Body of pancreas (tissue), 4 donors: ENCODE measurements around the gene TECR. TPM values are rescaled to one million over a fixed set of nuclear protein-coding genes. Genes with fewer than 3 reads are reported as not detected.

Source experiments
- ATAC-seq: fragments of 150-250 bp; one replicate; pipeline ENCODE4 v1.9.1; 2016
- DNase-seq, 4 donors: peaks; one replicate each; pipeline ENCODE4 v3.0.0-alpha.2; 2019
- H3K27ac ChIP-seq, 4 donors: fragments of 200-600 bp; sonication (generic); 1 replicate in 3 of 4; 2 replicates in 1 of 4; pipeline versions ENCODE4 v1.5.1 to v1.6.1; 2016 to 2019; ENCODE audit warnings: mild to moderate bottlenecking in 1 of 4, mixed read lengths in 1 of 4, moderate library complexity in 1 of 4
- H3K27me3 ChIP-seq, 2 donors: fragments of 200-600 bp; sonication (generic); one replicate each; pipeline ENCODE4 v1.6.0; 2016; ENCODE audit warnings: mild to moderate bottlenecking in 1 of 2
- H3K36me3 ChIP-seq, 2 donors: fragments of 200-600 bp; sonication (generic); replicated peaks in 1 of 2; 2 replicates each; pipeline ENCODE4 v1.5.1; 2016; ENCODE audit warnings: low read depth in 2 of 2; ENCODE audit not compliant: insufficient read depth in 1 of 2
- H3K4me1 ChIP-seq: fragments of 200-600 bp; sonication (generic); one replicate; pipeline ENCODE4 v1.6.0; 2016
- H3K4me3 ChIP-seq, 2 donors: fragments of 200-600 bp; sonication (generic); 1 replicate in 1 of 2; 2 replicates in 1 of 2; pipeline ENCODE4 v1.5.1; 2016 to 2019
- H3K9me3 ChIP-seq, 3 donors: fragments of 200-600 bp; sonication (generic); 1 replicate in 2 of 3; 2 replicates in 1 of 3; pipeline ENCODE4 v1.5.1; 2016
- CTCF ChIP-seq, 7 experiments: fragments of 450-650 bp in 4 of 7; fragments of 200-600 bp in 3 of 7; sonication (generic) in 3 of 7; IDR thresholded peaks; one replicate each; pipeline ENCODE4 v1.5.1; 2016 to 2019; ENCODE audit warnings: antibody characterized with exemption in 7 of 7
- POLR2A ChIP-seq, 3 donors: fragments of 450-650 bp; IDR thresholded peaks; one replicate each; pipeline ENCODE4 v1.6.1; 2016; ENCODE audit warnings: antibody characterized with exemption in 3 of 3, mild to moderate bottlenecking in 2 of 3
- WGBS, 2 donors: methylation state at CpG; one replicate each; pipeline ENCODE4 v1.1.5; 2017; 5-methylcytosine and 5-hydroxymethylcytosine counted together
- intact Hi-C: fragments of 100-400 bp; cut with DNase I; formaldehyde crosslinking; loops from one replicate; pipeline ENCODE4 v1.15.1; 2023
- total RNA-seq, 2 donors: library from RNA; depleted of rRNA; stranded (reverse); fragments of >200 nt; gene quantifications; one replicate each; pipeline ENCODE4 v1.1.0, GENCODE V29; 2016

The TECR gene
- total RNA-seq, 2 donors from 2014 or later, result 26.2 to 28.7 TPM

DNA sequence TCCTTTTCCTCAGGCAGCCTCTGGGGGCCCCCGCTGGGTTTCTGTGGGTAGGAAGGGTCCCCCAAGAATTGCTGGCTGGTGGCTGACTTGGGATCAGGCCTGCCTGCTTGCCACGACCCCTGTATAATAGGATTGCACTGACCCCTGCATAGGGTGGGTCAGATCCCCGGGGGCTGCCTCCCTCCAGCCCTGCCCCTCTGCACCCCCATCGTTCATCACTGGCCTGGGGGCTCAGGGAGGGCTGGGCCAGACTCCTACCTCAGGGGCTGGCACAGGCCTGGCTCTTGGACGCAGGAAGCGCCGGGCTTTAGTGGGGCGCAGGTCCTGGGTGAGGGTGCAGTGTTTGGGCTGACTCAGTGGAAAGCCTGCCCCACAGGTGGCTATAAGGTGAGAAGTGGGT, 31.9 kb downstream of the TECR start:
- intact Hi-C loops, result loop anchor here (10.0 kb wide), 1 partner anchor 124 kb away; no protein-coding TSS in a partner anchor
- WGBS, 2 donors, result 73 to 93% methylated on average over 5 of the region's 8 CpGs
- Histone ChIP-seq H3K4me1 (peaks cover 23% of the 10 kb centered on the region), H3K9me3 (no peaks in the 10 kb centered on the region), H3K27me3 (no peaks in the 10 kb centered on the region), H3K27ac (peak overlapping the region in 2 of 4 donors; percentile 47 to 55), H3K4me3 (no peak overlapping the region), H3K36me3 (no peaks in the 10 kb centered on the region)
- no peak for TF ChIP-seq POLR2A (IDR thresholded peaks at IDR 0.05)
- no peak for TF ChIP-seq CTCF (IDR thresholded peaks at IDR 0.05)
- ATAC-seq, result no peak
- DNase-seq, result no peak

DNA sequence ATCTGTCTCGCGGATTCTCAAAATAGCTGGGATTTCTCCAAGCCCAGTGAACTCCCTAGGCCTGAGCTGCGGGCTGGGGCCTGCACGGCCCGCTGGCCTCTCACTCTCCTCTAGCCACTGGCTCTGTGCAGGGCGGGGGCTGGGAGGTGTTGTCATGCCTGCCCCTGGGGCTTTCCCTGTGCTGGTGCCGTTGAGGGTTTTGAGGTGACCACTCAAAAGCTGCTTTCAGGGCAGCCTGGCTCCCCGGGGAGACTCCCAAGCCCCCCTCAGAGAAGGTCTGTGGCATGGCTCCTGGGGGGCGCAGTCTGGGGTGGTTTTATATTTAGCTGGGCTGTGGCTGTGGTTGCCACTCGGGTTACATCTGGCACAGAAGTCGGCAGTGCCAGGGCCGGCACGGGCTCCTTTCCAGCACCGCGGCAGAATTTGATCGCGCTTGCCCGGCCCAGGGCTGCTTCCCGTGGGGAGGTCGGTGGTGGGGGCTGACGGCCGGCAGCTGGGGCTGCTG, 32.5 kb downstream of the TECR start:
- Histone ChIP-seq H3K27ac (peak overlapping the region; percentile 10 to 55 (median 47)), H3K4me1 (peaks cover 17% of the 10 kb centered on the region), H3K27me3 (no peaks in the 10 kb centered on the region), H3K36me3 (no peaks in the 10 kb centered on the region), H3K9me3 (no peaks in the 10 kb centered on the region), H3K4me3 (no peak overlapping the region)
- peak; percentile 33 to 70 (median 46) for DNase-seq
- intact Hi-C loops, result loop anchor here (10.0 kb wide), 1 partner anchor 123 kb away; no protein-coding TSS in a partner anchor
- WGBS, 2 donors, result 58 to 72% methylated on average over 5 to 17 of the region's 22 CpGs
- peak; percentile 43 for ATAC-seq
- no peak for TF ChIP-seq CTCF (IDR thresholded peaks at IDR 0.05)
- no peak for TF ChIP-seq POLR2A (IDR thresholded peaks at IDR 0.05)

DNA sequence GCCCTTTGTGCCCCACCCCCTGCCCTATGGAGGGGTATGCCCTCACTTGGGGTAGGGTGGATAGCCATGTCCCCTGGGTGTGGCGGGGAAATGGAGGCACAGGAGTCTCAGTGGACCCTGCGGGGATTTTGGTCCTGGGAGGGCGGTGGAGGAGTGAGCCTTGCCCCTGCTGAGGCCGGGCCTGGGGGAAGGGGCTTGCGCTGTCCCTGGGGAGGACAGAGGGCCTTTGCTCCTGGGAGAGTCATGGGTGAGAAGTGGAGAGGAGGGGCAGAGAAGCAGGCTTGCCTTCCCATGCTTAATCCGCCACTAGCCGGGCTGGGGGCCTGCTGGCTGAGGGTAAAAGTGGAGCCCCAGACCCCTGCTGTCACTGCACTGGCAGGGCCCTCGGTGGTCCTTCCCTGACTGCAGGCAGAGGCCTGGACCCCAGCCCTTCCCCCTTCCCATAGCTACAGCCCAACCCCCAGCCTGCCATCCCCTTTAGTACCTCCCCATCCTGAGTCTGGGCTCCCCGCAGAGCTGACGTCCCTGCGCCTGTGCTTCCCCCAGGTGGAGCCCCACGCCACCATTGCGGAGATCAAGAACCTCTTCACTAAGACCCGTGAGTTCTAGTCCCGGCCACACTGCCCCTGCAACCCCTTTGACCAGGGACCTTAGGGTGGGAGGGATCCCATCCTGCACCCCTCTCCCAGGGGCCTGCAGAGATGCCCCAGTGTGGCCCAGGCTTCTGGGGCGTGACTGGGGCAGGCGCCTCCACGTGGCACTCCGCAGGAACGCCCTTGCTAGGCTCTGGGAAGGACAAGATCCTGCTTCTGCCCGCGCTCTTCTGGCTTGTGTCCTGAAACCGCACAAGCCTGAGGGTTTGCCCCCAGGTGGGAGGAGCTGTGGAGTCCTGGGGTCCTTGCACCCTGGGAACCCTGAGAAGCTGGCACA, 33.5 kb downstream of the TECR start:
- peak overlapping the region in 2 of 4 donors; percentile 47 to 55 for H3K27ac ChIP-seq
- intact Hi-C loops, result loop anchor here (10.0 kb wide), 1 partner anchor 122 kb away; no protein-coding TSS in a partner anchor

GRCh38 chr19:14563590-14563926, 34.2 kb downstream of the TECR start:
- intact Hi-C loops, result loop anchor here (10.0 kb wide), 1 partner anchor 121 kb away; no protein-coding TSS in a partner anchor
- 80 to 85% methylated on average over 1 to 6 of the region's 16 CpGs for whole genome bisulfite sequencing, 2 donors
- TF ChIP-seq POLR2A (IDR thresholded peaks at IDR 0.05) (no peak), CTCF (IDR thresholded peaks at IDR 0.05) (no peak)
- Histone ChIP-seq H3K4me1 (peaks cover 14% of the 10 kb centered on the region), H3K9me3 (no peaks in the 10 kb centered on the region), H3K27ac (no peak overlapping the region), H3K36me3 (no peaks in the 10 kb centered on the region), H3K4me3 (no peak overlapping the region), H3K27me3 (no peaks in the 10 kb centered on the region)
- no peak for ATAC-seq
- no peak for DNase-seq

More for the DNA sequence above, 33.5 kb downstream of the TECR start:
- Histone ChIP-seq H3K36me3 (no peaks in the 10 kb centered on the region), H3K4me1 (peaks cover 14% of the 10 kb centered on the region), H3K9me3 (no peaks in the 10 kb centered on the region), H3K4me3 (no peak overlapping the region), H3K27me3 (no peaks in the 10 kb centered on the region)
- TF ChIP-seq CTCF (IDR thresholded peaks at IDR 0.05) (no peak), POLR2A (IDR thresholded peaks at IDR 0.05) (no peak)
- 92 to 96% methylated on average over 12 to 21 of the region's 23 CpGs for WGBS, 2 donors
- no peak for DNase-seq
- no peak for ATAC-seq
